Measurements from ENCODE around the gene ASTN1. TPM values are rescaled to one million over a fixed set of nuclear protein-coding genes. Genes with fewer than 3 reads are reported as not detected.

ASTN1 gene
- total and polyA plus RNA-seq, 11 donors: 0.15 to 3.6 (median 0.44) TPM

- Histone ChIP-seq H3K27ac (no peak overlapping the region), H3K27me3 (no peaks in the 10 kb centered on the region), H3K9me3 (no peaks in the 10 kb centered on the region), H3K4me1 (no peaks in the 10 kb centered on the region), H3K4me3 (no peak overlapping the region), H3K36me3 (no peaks in the 10 kb centered on the region)
- ATAC-seq (peak in 1 of 4 donors; percentile 20), DNase-seq (no peak)
- TF ChIP-seq POLR2A (IDR thresholded peaks at IDR 0.05) (no peak), CTCF (IDR thresholded peaks at IDR 0.05) (no peak)
- intact Hi-C loops (cut with DNase I): no loop called here
- WGBS, 4 donors: 51 to 59% (median 52%) methylated on average over 3 of the region's 3 CpGs
Measured at GRCh38 chr1:176959191-176959820, 205.2 kb downstream of the ASTN1 start.

- no peak for ATAC-seq
Measured at GRCh38 chr1:176957603-176958002, 206.9 kb downstream of the ASTN1 start.

GRCh38 chr1:176954242-176954641, 210.3 kb downstream of the ASTN1 start:
- Histone ChIP-seq H3K9me3 (no peaks in the 10 kb centered on the region), H3K27ac (no peak overlapping the region), H3K4me3 (no peak overlapping the region), H3K4me1 (no peaks in the 10 kb centered on the region), H3K36me3 (no peaks in the 10 kb centered on the region), H3K27me3 (no peaks in the 10 kb centered on the region)
- ATAC-seq (no peak), DNase-seq (no peak)
- intact Hi-C loops (cut with DNase I): loop anchor here in 2 of 10 donors (5.0 kb wide), 2 partner anchors 52 to 57 kb away; no protein-coding TSS in a partner anchor
- no peak for TF ChIP-seq POLR2A (IDR thresholded peaks at IDR 0.05)
- peak in 3 of 12 donors; percentile 20 to 22 (median 21) for TF ChIP-seq CTCF (IDR thresholded peaks at IDR 0.05)

More at GRCh38 chr1:176957603-176958002, 206.9 kb downstream of the ASTN1 start:
- Histone ChIP-seq H3K9me3 (no peaks in the 10 kb centered on the region), H3K4me3 (no peak overlapping the region), H3K4me1 (no peaks in the 10 kb centered on the region), H3K27ac (no peak overlapping the region), H3K36me3 (no peaks in the 10 kb centered on the region), H3K27me3 (no peaks in the 10 kb centered on the region)
- TF ChIP-seq POLR2A (IDR thresholded peaks at IDR 0.05) (no peak), CTCF (IDR thresholded peaks at IDR 0.05) (no peak)
- intact Hi-C loops (cut with DNase I): no loop called here
- DNase-seq: no peak
- WGBS, 4 donors: 68 to 80% (median 71%) methylated on average over 10 of the region's 10 CpGs

- H3K36me3 ChIP-seq: no peaks in the 10 kb centered on the region
- no peaks in the 10 kb centered on the region for H3K9me3 ChIP-seq
- ATAC-seq (no peak), DNase-seq (no peak)
- H3K4me1 ChIP-seq: no peaks in the 10 kb centered on the region
- WGBS, 4 donors: 66 to 75% (median 69%) methylated on average over 2 of the region's 2 CpGs
- H3K27me3 ChIP-seq: no peaks in the 10 kb centered on the region
- no peak overlapping the region for H3K4me3 ChIP-seq
- no peak for TF ChIP-seq CTCF (IDR thresholded peaks at IDR 0.05)
- TF ChIP-seq POLR2A (IDR thresholded peaks at IDR 0.05): no peak
- H3K27ac ChIP-seq: no peak overlapping the region
- intact Hi-C loops (cut with DNase I): loop anchor here in 2 of 10 donors (5.0 kb wide), 2 partner anchors 49 to 54 kb away; no protein-coding TSS in a partner anchor
Measured at GRCh38 chr1:176950736-176951324, 213.7 kb downstream of the ASTN1 start.

Data from heart left ventricle (tissue), 16 donors.